ENCODE data around the gene CSH1.
"Not testable (repeated sequence)": the region's sequence is repeated elsewhere in the genome, so short reads cannot be mapped to it uniquely, and the experiment has no call there.

Gene CSH1

GRCh38 chr17:63881935-63882601 lies 14.3 kb downstream of the CSH1 start, which contains the start of gene GH2:
Gene GH2, minus strand, starts transcription at chr17:63881944. Its CDS starts 143 bp downstream, at chr17:63881801.
- CTCF ChIA-PET, result interaction anchor here (0.7 to 3.8 kb wide), 10 partner anchors 8 to 95 kb away, joined by 3 to 17 read pairs (median 6); no protein-coding TSS in a partner anchor
- DNase-seq (ENCODE audit: extremely low spot score), result peak; percentile 80
- TF ChIP-seq CTCF (IDR thresholded peaks at IDR 0.05; ENCODE audit: control extremely low read depth, extremely low read depth, low read depth, missing control alignments), result peak; percentile 67
- POLR2A ChIA-PET, result no interaction called here

GRCh38 chr17:63881337-63881736 lies 15.0 kb downstream of the CSH1 start:
- POLR2A ChIA-PET; DNase-seq (ENCODE audit: extremely low spot score): not testable (repeated sequence)
- CTCF ChIA-PET, result interaction anchor here (0.7 to 3.8 kb wide), 9 partner anchors 8 to 95 kb away, joined by 3 to 17 read pairs (median 6); no protein-coding TSS in a partner anchor

- DNase-seq (ENCODE audit: extremely low spot score), result no peak
- POLR2A ChIA-PET, result no interaction called here
- CTCF ChIA-PET, result interaction anchor here (0.7 to 3.8 kb wide), 5 partner anchors 9 to 66 kb away, joined by 3 to 17 read pairs (median 9); no protein-coding TSS in a partner anchor
- TF ChIP-seq CTCF (IDR thresholded peaks at IDR 0.05; ENCODE audit: control extremely low read depth, extremely low read depth, low read depth, missing control alignments), result no peak
Observed at GRCh38 chr17:63880706-63881105, 15.7 kb downstream of the CSH1 start.

GRCh38 chr17:63878413-63878812 lies 18.0 kb downstream of the CSH1 start:
- CTCF ChIA-PET, result interaction anchor here (1.2 to 3.8 kb wide), 6 partner anchors 9 to 68 kb away, joined by 3 to 17 read pairs (median 6); no protein-coding TSS in a partner anchor
- POLR2A ChIA-PET; DNase-seq (ENCODE audit: extremely low spot score): not testable (repeated sequence)

- CTCF ChIA-PET, result interaction anchor here (0.6 to 1.1 kb wide), 3 partner anchors 9 to 17 kb away, joined by 3 to 6 read pairs (median 3); no protein-coding TSS in a partner anchor
- POLR2A ChIA-PET; DNase-seq (ENCODE audit: extremely low spot score): not testable (repeated sequence)
Observed at GRCh38 chr17:63874693-63875092, 21.7 kb downstream of the CSH1 start.

- DNase-seq (ENCODE audit: extremely low spot score); POLR2A ChIA-PET: not testable (repeated sequence)
- CTCF ChIA-PET, result interaction anchor here (0.6 to 1.1 kb wide), 4 partner anchors 9 to 26 kb away, joined by 3 to 6 read pairs (median 3); no protein-coding TSS in a partner anchor
Observed at GRCh38 chr17:63874061-63874626, 22.2 kb downstream of the CSH1 start.

GRCh38 chr17:63873577-63873976 lies 22.8 kb downstream of the CSH1 start, which contains the start of gene CSH2:
Gene CSH2, minus strand, starts transcription at chr17:63873677. Its CDS starts 63 bp downstream, at chr17:63873614.
- DNase-seq (ENCODE audit: extremely low spot score); POLR2A ChIA-PET: not testable (repeated sequence)
- CTCF ChIA-PET, result interaction anchor here (0.7 to 1.1 kb wide), 2 partner anchors 15 to 25 kb away, joined by 3 to 6 read pairs; no protein-coding TSS in a partner anchor

GRCh38 chr17:63871646-63872365 lies 24.6 kb downstream of the CSH1 start:
- POLR2A ChIA-PET; DNase-seq (ENCODE audit: extremely low spot score): not testable (repeated sequence)
- CTCF ChIA-PET, result interaction anchor here (2.9 kb wide), 1 partner anchor 9 kb away, joined by 9 read pairs; the partner anchor contains the start of gene GH2

- CTCF ChIA-PET, result interaction anchor here (1.0 to 2.9 kb wide), 3 partner anchors 8 to 11 kb away, joined by 3 to 9 read pairs (median 8); partner anchors contain the start of gene GH2
- POLR2A ChIA-PET; DNase-seq (ENCODE audit: extremely low spot score): not testable (repeated sequence)
Observed at GRCh38 chr17:63870292-63870665, 26.1 kb downstream of the CSH1 start.

GRCh38 chr17:63869491-63870291 lies 26.7 kb downstream of the CSH1 start:
- DNase-seq (ENCODE audit: extremely low spot score); POLR2A ChIA-PET: not testable (repeated sequence)
- CTCF ChIA-PET, result interaction anchor here (0.8 to 2.9 kb wide), 5 partner anchors 9 to 27 kb away, joined by 3 to 9 read pairs (median 3); partner anchors contain the start of genes GH2 and SMARCD2

- CTCF ChIA-PET, result interaction anchor here (0.9 to 11.7 kb wide), 18 partner anchors 12 to 441 kb away, joined by 3 to 137 read pairs (median 4); partner anchors contain the start of gene GH2
- POLR2A ChIA-PET, result not testable (repeated sequence)
Observed at GRCh38 chr17:63866625-63867024, 29.7 kb downstream of the CSH1 start.

More at GRCh38 chr17:63866625-63867024, 29.7 kb downstream of the CSH1 start:
- DNase-seq (ENCODE audit: extremely low spot score), result not testable (repeated sequence)
